Measurements from ENCODE around the gene TBC1D8.

- TF ChIP-seq CTCF (IDR thresholded peaks at IDR 0.05) (no peak), EZH2 (IDR thresholded peaks at IDR 0.05) (no peak), EZH2phosphoT487 (IDR thresholded peaks at IDR 0.05) (no peak)
Observed at GRCh38 chr2:101111262-101111838, 39.8 kb downstream of the TBC1D8 start.

Data from neural progenitor cell (in vitro differentiated cells).